HepG2 (cell line): Measurements from ENCODE around the gene MIEF1. TPM values are rescaled to one million over a fixed set of nuclear protein-coding genes. Genes with fewer than 3 reads are reported as not detected.

Source experiments
- BCL3 ChIP-seq: sonication (generic); formaldehyde crosslinking; IDR thresholded peaks from 2 replicates; pipeline ENCODE4 v1.5.1; 2020; ENCODE audit warnings: mild to moderate bottlenecking, missing genetic modification reagents, moderate library complexity
- BORCS8-MEF2B ChIP-seq: sonication (generic); formaldehyde crosslinking; IDR thresholded peaks from 2 replicates; pipeline ENCODE4 v1.8.0; 2022; ENCODE audit warnings: mild to moderate bottlenecking, missing genetic modification reagents
- E2F5 ChIP-seq: sonication (generic); formaldehyde crosslinking; conservative IDR thresholded peaks from 2 replicates; pipeline ENCODE4 v1.4.0; 2020; ENCODE audit warnings: missing genetic modification reagents
- FOSL1 ChIP-seq: sonication (generic); formaldehyde crosslinking; IDR thresholded peaks from 2 replicates; pipeline ENCODE4 v1.9.0; 2021; ENCODE audit warnings: missing genetic modification reagents, borderline replicate concordance
- GZF1 ChIP-seq: sonication (generic); formaldehyde crosslinking; IDR thresholded peaks from 2 replicates; pipeline ENCODE4 v1.5.1; 2020; ENCODE audit warnings: mild to moderate bottlenecking, missing genetic modification reagents
- HIVEP1 ChIP-seq: sonication (generic); formaldehyde crosslinking; IDR thresholded peaks from 2 replicates; pipeline ENCODE4 v1.4.0; 2020; ENCODE audit warnings: mild to moderate bottlenecking, missing genetic modification reagents
- IRF9 ChIP-seq: sonication (generic); formaldehyde crosslinking; IDR thresholded peaks from 2 replicates; pipeline ENCODE4 v1.8.0; 2022; ENCODE audit warnings: missing genetic modification reagents, mild to moderate bottlenecking, borderline replicate concordance
- IRX3 ChIP-seq: sonication (generic); formaldehyde crosslinking; IDR thresholded peaks from 2 replicates; pipeline ENCODE4 v1.8.1; 2023; ENCODE audit warnings: mild to moderate bottlenecking, low read depth, missing genetic modification reagents, borderline replicate concordance
- KDM4B ChIP-seq: sonication (generic); formaldehyde crosslinking; IDR thresholded peaks from 2 replicates; pipeline ENCODE4 v1.4.0; 2020; ENCODE audit warnings: missing genetic modification reagents
- KDM5A ChIP-seq: fragments of 200-600 bp; sonication (generic); IDR thresholded peaks from 2 replicates; pipeline ENCODE4 v1.7.0; 2018; ENCODE audit warnings: antibody characterized with exemption, mild to moderate bottlenecking, low read length, borderline replicate concordance
- PHB2 ChIP-seq: fragments of 450-650 bp; IDR thresholded peaks from 2 replicates; pipeline ENCODE4 v1.6.1; 2018; ENCODE audit not compliant: partially characterized antibody
- POGK ChIP-seq: sonication (generic); formaldehyde crosslinking; conservative IDR thresholded peaks from 2 replicates; pipeline ENCODE4 v1.8.0; 2022; ENCODE audit warnings: mild to moderate bottlenecking, moderate library complexity, missing genetic modification reagents
- RBFOX2 ChIP-seq: fragments of 200-400 bp; formaldehyde crosslinking; IDR thresholded peaks from 2 replicates; pipeline ENCODE4 v1.6.1; 2017; ENCODE audit warnings: low read depth, mild to moderate bottlenecking, low read length
- SNAPC5 ChIP-seq: sonication (generic); formaldehyde crosslinking; IDR thresholded peaks from 2 replicates; pipeline ENCODE4 v1.8.1; 2023; ENCODE audit warnings: mild to moderate bottlenecking, missing genetic modification reagents, borderline replicate concordance
- TRIM24 ChIP-seq: sonication (generic); formaldehyde crosslinking; IDR thresholded peaks from 2 replicates; pipeline ENCODE4 v1.8.0; 2022; ENCODE audit warnings: mild to moderate bottlenecking, missing genetic modification reagents
- YY1 ChIP-seq: IDR thresholded peaks from 2 replicates; pipeline ENCODE4 v1.6.1; 2011; ENCODE audit warnings: low read length, low read depth, moderate library complexity, mild to moderate bottlenecking; ENCODE audit not compliant: insufficient read depth, insufficient replicate concordance
- ZBTB14 ChIP-seq: sonication (generic); formaldehyde crosslinking; IDR thresholded peaks from 2 replicates; pipeline ENCODE4 v1.4.0; 2020; ENCODE audit warnings: missing genetic modification reagents
- ZFP90 ChIP-seq: sonication (generic); formaldehyde crosslinking; IDR thresholded peaks from 2 replicates; pipeline ENCODE4 v1.8.0; 2022; ENCODE audit warnings: missing genetic modification reagents, mild to moderate bottlenecking, inconsistent platforms, borderline replicate concordance
- ZMAT5 ChIP-seq: sonication (generic); formaldehyde crosslinking; IDR thresholded peaks from 2 replicates; pipeline ENCODE4 v1.5.0; 2020; ENCODE audit warnings: mild to moderate bottlenecking, low read depth, missing genetic modification reagents, borderline replicate concordance
- ZNF383 ChIP-seq: sonication (generic); formaldehyde crosslinking; IDR thresholded peaks from 2 replicates; pipeline ENCODE4 v1.4.0; 2020; ENCODE audit warnings: missing genetic modification reagents, mild to moderate bottlenecking, borderline replicate concordance
- ZNF850 ChIP-seq: sonication (generic); formaldehyde crosslinking; conservative IDR thresholded peaks from 2 replicates; pipeline ENCODE4 v1.9.0; 2021; ENCODE audit warnings: mild to moderate bottlenecking, missing genetic modification reagents
- ZNF878 ChIP-seq: sonication (generic); formaldehyde crosslinking; IDR thresholded peaks from 2 replicates; pipeline ENCODE4 v1.8.1; 2023; ENCODE audit warnings: mild to moderate bottlenecking, missing genetic modification reagents, moderate library complexity
- ZNF883 ChIP-seq: sonication (generic); formaldehyde crosslinking; IDR thresholded peaks from 2 replicates; pipeline ENCODE4 v1.5.1; 2020; ENCODE audit warnings: mild to moderate bottlenecking, missing genetic modification reagents; ENCODE audit errors: not compliant biosample characterization
- ZSCAN21 ChIP-seq: sonication (generic); formaldehyde crosslinking; IDR thresholded peaks from 2 replicates; pipeline ENCODE4 v1.8.0; 2022; ENCODE audit warnings: mild to moderate bottlenecking, missing genetic modification reagents, moderate library complexity, borderline replicate concordance
- polyA plus RNA-seq, 8 experiments: library from polyadenylated mRNA; depleted of rRNA in 3 of 8; stranded (reverse) in 7 of 8; unstranded in 1 of 8; fragments of >200 nt; fragmentation: Illumina TruSeq in 4 of 8; extraction: Trizol in 4 of 8; gene quantifications; 2 replicates each; pipeline versions ENCODE4 v1.2.1 to v1.2.3, GENCODE V29; 2011 to 2016; ENCODE audit warnings: low read depth in 4 of 8, missing spikeins in 1 of 8, mixed read lengths in 1 of 8; ENCODE audit not compliant: insufficient read depth in 1 of 8
- total RNA-seq, 5 experiments: library from RNA; depleted of rRNA; stranded (reverse); fragments of >200 nt; fragmentation: Illumina TruSeq; extraction: Trizol; gene quantifications; 2 replicates each; pipeline ENCODE4 v1.2.3, GENCODE V29; 2016; ENCODE audit warnings: low read depth in 1 of 5

Gene MIEF1
- total and polyA plus RNA-seq, 2 of the 13 experiments (the other 11 are each of a cell fraction or from before 2014, with no cell fraction given), result 21.7 to 34.8 TPM

- TF ChIP-seq ZBTB14 (CRISPR knock-in tag) (no peak), PHB2 (no peak), BORCS8-MEF2B (CRISPR knock-in tag) (no peak), YY1 (peak; percentile 19), POGK (CRISPR knock-in tag) (no peak), ZMAT5 (no peak; the same call in 1 of the 2 replicates), E2F5 (no peak), IRF9 (peak; percentile 21; the same call in 1 of the 2 replicates), RBFOX2 (no peak), TRIM24 (no peak), FOSL1 (no peak), ZSCAN21 (no peak; the same call in 1 of the 2 replicates), HIVEP1 (CRISPR knock-in tag) (no peak), ZNF878 (CRISPR knock-in tag) (no peak), KDM5A (no peak), ZFP90 (CRISPR knock-in tag) (0 out of 2 replicates have a peak, but pooled peaks have one; percentile 31), ZNF383 (no peak), KDM4B (CRISPR knock-in tag) (0 out of 2 replicates have a peak, but pooled peaks have one; percentile 10), ZNF883 (CRISPR knock-in tag) (no peak), ZNF850 (CRISPR knock-in tag) (no peak), BCL3 (CRISPR knock-in tag) (no peak), IRX3 (CRISPR knock-in tag) (no peak), GZF1 (CRISPR knock-in tag) (no peak), SNAPC5 (no peak)
Measured at GRCh38 chr22:39534092-39534506, 32.0 kb downstream of the MIEF1 start (continued).
